Ovary (tissue), 3 donors: Measurements from ENCODE around the gene MAPK7.

Experiments used
- CTCF ChIP-seq, 3 donors: fragments of 450-650 bp in 2 of 3; fragments of 200-600 bp in 1 of 3; IDR thresholded peaks; one replicate each; pipeline versions ENCODE4 v1.5.1 to v1.8.0; 2016 to 2022; ENCODE audit warnings: antibody characterized with exemption in 3 of 3, mild to moderate bottlenecking in 1 of 3
- EP300 ChIP-seq: sonication (generic); formaldehyde crosslinking; IDR thresholded peaks from one replicate; pipeline ENCODE4 v1.6.1; 2017; ENCODE audit warnings: antibody characterized with exemption
- POLR2A ChIP-seq: fragments of 450-650 bp; IDR thresholded peaks from one replicate; pipeline ENCODE4 v1.6.1; 2017; ENCODE audit warnings: antibody characterized with exemption, mild to moderate bottlenecking, moderate library complexity
- donor health status: DM: no; HTN: no; CAD: no.

- TF ChIP-seq CTCF (IDR thresholded peaks at IDR 0.05) (no peak), POLR2A (no peak), EP300 (no peak)
Measured at GRCh38 chr17:19344311-19345066, 33.8 kb upstream of the MAPK7 start.
